ENCODE measurements around the gene EFNB1. TPM values are rescaled to one million over a fixed set of nuclear protein-coding genes. Genes with fewer than 3 reads are reported as not detected.

Gene EFNB1
- total RNA-seq (2022; extraction: Qiagen RNA extraction; ENCODE audit: low read depth) = 7.2 to 10.6 TPM (median 8.5 TPM) in 5 replicates

GRCh38 chrX:68828740-68829581, at the start of gene EFNB1:
TSS of gene EFNB1 (plus strand) at chrX:68829021. CDS start at chrX:68829777, 756 bp downstream.

Other genes starting within 250 kb of the EFNB1 start
- gene STARD8, start 181.4 kb upstream of the EFNB1 start, total RNA-seq (2022; extraction: Qiagen RNA extraction; ENCODE audit: low read depth) = 0.95 to 1.9 TPM (median 1.8 TPM) in 5 replicates